GM21786 (cell line): ENCODE results near the gene HIRIP3.
A peak's percentile ranks its signal among the peaks of the same experiment; 100 is the strongest.
"Not testable (repeated sequence)": the region's sequence is repeated elsewhere in the genome, so short reads cannot be mapped to it uniquely, and the experiment has no call there.

ENCODE experiments used
- ATAC-seq: cut with Tn5 transposase; IDR thresholded peaks from one replicate; pipeline ENCODE4 v1.9.1; 2021; ENCODE audit not compliant: unreplicated experiment

HIRIP3 gene

GRCh38 chr16:29961479-29962343, 33.7 kb downstream of the HIRIP3 start, which contains the start of gene TMEM219:
Gene TMEM219 (plus strand): TSS chr16:29962079. CDS start chr16:29963144, 1,065 bp downstream.
- peak; percentile 90 for ATAC-seq

- no peak for ATAC-seq
Measured at GRCh38 chr16:29961127-29961478, 34.3 kb downstream of the HIRIP3 start.

- ATAC-seq, result not testable (repeated sequence)
Measured at GRCh38 chr16:29959821-29960220, 35.6 kb downstream of the HIRIP3 start.

GRCh38 chr16:29959293-29959692, 36.1 kb downstream of the HIRIP3 start:
- no peak for ATAC-seq

GRCh38 chr16:29958756-29959155, 36.7 kb downstream of the HIRIP3 start:
- ATAC-seq, result no peak

- no peak for ATAC-seq
Measured at GRCh38 chr16:29951625-29952365, 43.6 kb downstream of the HIRIP3 start.

- no peak for ATAC-seq
Measured at GRCh38 chr16:29950806-29951461, 44.5 kb downstream of the HIRIP3 start.

- ATAC-seq, result no peak
Measured at GRCh38 chr16:29947897-29948296, 47.5 kb downstream of the HIRIP3 start.

- ATAC-seq, result no peak
Measured at GRCh38 chr16:29943846-29944799, 51.3 kb downstream of the HIRIP3 start.
